Memory B cell (primary cell): ENCODE measurements around the gene ASIC2.
A peak's percentile ranks its signal among the peaks of the same experiment; 100 is the strongest.

Source experiments
- ATAC-seq: fragments of 150-1000 bp; cut with Tn5 transposase; 2 replicates; pipeline ENCODE4 v1.10.0; 2021; ENCODE audit warnings: low read depth, mild to moderate bottlenecking, moderate library complexity
- DNase-seq, 2 donors: peaks; one replicate each; pipeline ENCODE4 v3.0.0; 2022; ENCODE audit warnings: low spot score in 2 of 2
- H3K27ac Mint-ChIP-seq: one replicate; pipeline ENCODE4 v1.8.0; 2022; ENCODE audit warnings: mild to moderate bottlenecking, moderate library complexity, mixed read lengths
- H3K27me3 Mint-ChIP-seq: one replicate; pipeline ENCODE4 v1.8.0; 2022; ENCODE audit warnings: mixed read lengths
- H3K36me3 Mint-ChIP-seq: one replicate; pipeline ENCODE4 v1.8.0; 2022; ENCODE audit warnings: mild to moderate bottlenecking, mixed read lengths
- H3K4me1 Mint-ChIP-seq: one replicate; pipeline ENCODE4 v1.8.0; 2022; ENCODE audit warnings: mixed read lengths
- H3K4me3 Mint-ChIP-seq: one replicate; pipeline ENCODE4 v1.8.0; 2022; ENCODE audit warnings: mild to moderate bottlenecking, moderate library complexity, mixed read lengths
- H3K9me3 Mint-ChIP-seq: one replicate; pipeline ENCODE4 v1.8.0; 2022; ENCODE audit warnings: mixed read lengths

The ASIC2 gene

GRCh38 chr17:33076979-33077378 lies 216.1 kb downstream of the ASIC2 start:
- ATAC-seq = no peak
- H3K4me1 Mint-ChIP-seq = no peaks in the 10 kb centered on the region
- H3K27ac Mint-ChIP-seq = no peak overlapping the region
- peaks cover 2% of the 10 kb centered on the region for H3K9me3 Mint-ChIP-seq
- DNase-seq = no peak
- H3K36me3 Mint-ChIP-seq = no peaks in the 10 kb centered on the region
- H3K4me3 Mint-ChIP-seq = no peak overlapping the region
- peaks cover 27% of the 10 kb centered on the region for H3K27me3 Mint-ChIP-seq

GRCh38 chr17:33073416-33073815 lies 219.7 kb downstream of the ASIC2 start:
- DNase-seq = no peak
- H3K4me3 Mint-ChIP-seq = no peak overlapping the region
- peaks cover 3% of the 10 kb centered on the region for H3K9me3 Mint-ChIP-seq
- H3K4me1 Mint-ChIP-seq = no peaks in the 10 kb centered on the region
- H3K36me3 Mint-ChIP-seq = no peaks in the 10 kb centered on the region
- no peak overlapping the region for H3K27ac Mint-ChIP-seq
- H3K27me3 Mint-ChIP-seq = peaks cover 13% of the 10 kb centered on the region
- no peak for ATAC-seq

- H3K36me3 Mint-ChIP-seq = no peaks in the 10 kb centered on the region
- H3K27me3 Mint-ChIP-seq = peaks cover 13% of the 10 kb centered on the region
- no peak overlapping the region for H3K4me3 Mint-ChIP-seq
- no peaks in the 10 kb centered on the region for H3K4me1 Mint-ChIP-seq
- H3K9me3 Mint-ChIP-seq = peaks cover 3% of the 10 kb centered on the region
- ATAC-seq (no peak), DNase-seq (no peak)
- no peak overlapping the region for H3K27ac Mint-ChIP-seq
Observed at GRCh38 chr17:33072421-33073161, 220.5 kb downstream of the ASIC2 start.

- DNase-seq = no peak
- Mint-ChIP-seq H3K27me3 (peaks cover 17% of the 10 kb centered on the region), H3K4me3 (no peak overlapping the region), H3K4me1 (no peaks in the 10 kb centered on the region), H3K27ac (no peak overlapping the region), H3K36me3 (no peaks in the 10 kb centered on the region), H3K9me3 (peaks cover 3% of the 10 kb centered on the region)
- ATAC-seq = no peak
Observed at GRCh38 chr17:33071656-33072055, 221.4 kb downstream of the ASIC2 start.

GRCh38 chr17:33057564-33057963 lies 235.5 kb downstream of the ASIC2 start:
- ATAC-seq = no peak
- Mint-ChIP-seq H3K36me3 (no peaks in the 10 kb centered on the region), H3K4me1 (no peaks in the 10 kb centered on the region)

GRCh38 chr17:33056399-33057146 lies 236.5 kb downstream of the ASIC2 start:
- Mint-ChIP-seq H3K4me3 (no peak overlapping the region), H3K36me3 (no peaks in the 10 kb centered on the region), H3K27me3 (peaks cover 7% of the 10 kb centered on the region), H3K4me1 (no peaks in the 10 kb centered on the region), H3K27ac (no peak overlapping the region), H3K9me3 (peaks cover 2% of the 10 kb centered on the region)
- no peak for DNase-seq
- ATAC-seq = no peak

More at GRCh38 chr17:33057564-33057963, 235.5 kb downstream of the ASIC2 start:
- H3K9me3 Mint-ChIP-seq = peaks cover 2% of the 10 kb centered on the region
- H3K27me3 Mint-ChIP-seq = peaks cover 7% of the 10 kb centered on the region
- H3K4me3 Mint-ChIP-seq = no peak overlapping the region
- H3K27ac Mint-ChIP-seq = no peak overlapping the region
- no peak for DNase-seq

GRCh38 chr17:33055746-33056145 lies 237.3 kb downstream of the ASIC2 start:
- H3K27me3 Mint-ChIP-seq = peaks cover 7% of the 10 kb centered on the region
- peaks cover 2% of the 10 kb centered on the region for H3K9me3 Mint-ChIP-seq
- no peak overlapping the region for H3K27ac Mint-ChIP-seq
- H3K4me3 Mint-ChIP-seq = no peak overlapping the region
- H3K4me1 Mint-ChIP-seq = no peaks in the 10 kb centered on the region
- no peaks in the 10 kb centered on the region for H3K36me3 Mint-ChIP-seq
- ATAC-seq (no peak), DNase-seq (no peak)

GRCh38 chr17:33055171-33055611 lies 237.9 kb downstream of the ASIC2 start:
- ATAC-seq (no peak), DNase-seq (no peak)
- H3K27me3 Mint-ChIP-seq = peaks cover 7% of the 10 kb centered on the region
- H3K4me3 Mint-ChIP-seq = no peak overlapping the region
- no peaks in the 10 kb centered on the region for H3K9me3 Mint-ChIP-seq
- no peaks in the 10 kb centered on the region for H3K4me1 Mint-ChIP-seq
- no peaks in the 10 kb centered on the region for H3K36me3 Mint-ChIP-seq
- H3K27ac Mint-ChIP-seq = no peak overlapping the region

- no peaks in the 10 kb centered on the region for H3K4me1 Mint-ChIP-seq
- DNase-seq = no peak
Observed at GRCh38 chr17:33054412-33054811, 238.7 kb downstream of the ASIC2 start.

GRCh38 chr17:33053676-33054075 lies 239.4 kb downstream of the ASIC2 start:
- Mint-ChIP-seq H3K9me3 (no peaks in the 10 kb centered on the region), H3K36me3 (no peaks in the 10 kb centered on the region), H3K27me3 (peaks cover 7% of the 10 kb centered on the region), H3K4me1 (no peaks in the 10 kb centered on the region), H3K4me3 (no peak overlapping the region), H3K27ac (no peak overlapping the region)
- no peak for ATAC-seq
- DNase-seq = no peak

More at GRCh38 chr17:33054412-33054811, 238.7 kb downstream of the ASIC2 start:
- no peak for ATAC-seq
- H3K36me3 Mint-ChIP-seq = no peaks in the 10 kb centered on the region
- no peaks in the 10 kb centered on the region for H3K9me3 Mint-ChIP-seq
- no peak overlapping the region for H3K4me3 Mint-ChIP-seq
- H3K27me3 Mint-ChIP-seq = peaks cover 7% of the 10 kb centered on the region
- H3K27ac Mint-ChIP-seq = no peak overlapping the region

- DNase-seq (no peak), ATAC-seq (no peak)
- no peaks in the 10 kb centered on the region for H3K36me3 Mint-ChIP-seq
- H3K9me3 Mint-ChIP-seq = no peaks in the 10 kb centered on the region
- no peak overlapping the region for H3K27ac Mint-ChIP-seq
- H3K4me1 Mint-ChIP-seq = no peaks in the 10 kb centered on the region
- H3K4me3 Mint-ChIP-seq = no peak overlapping the region
- H3K27me3 Mint-ChIP-seq = peaks cover 7% of the 10 kb centered on the region
Observed at GRCh38 chr17:33052856-33053255, 240.2 kb downstream of the ASIC2 start.

- DNase-seq = no peak
- no peak overlapping the region for H3K4me3 Mint-ChIP-seq
- H3K36me3 Mint-ChIP-seq = no peaks in the 10 kb centered on the region
- ATAC-seq = no peak
- H3K27ac Mint-ChIP-seq = no peak overlapping the region
- no peaks in the 10 kb centered on the region for H3K4me1 Mint-ChIP-seq
- no peaks in the 10 kb centered on the region for H3K9me3 Mint-ChIP-seq
- H3K27me3 Mint-ChIP-seq = peaks cover 5% of the 10 kb centered on the region
Observed at GRCh38 chr17:33050611-33051140, 242.4 kb downstream of the ASIC2 start.

- no peaks in the 10 kb centered on the region for H3K36me3 Mint-ChIP-seq
- peaks cover 2% of the 10 kb centered on the region for H3K27me3 Mint-ChIP-seq
- H3K4me3 Mint-ChIP-seq = no peak overlapping the region
- H3K9me3 Mint-ChIP-seq = no peaks in the 10 kb centered on the region
- no peak overlapping the region for H3K27ac Mint-ChIP-seq
- no peaks in the 10 kb centered on the region for H3K4me1 Mint-ChIP-seq
- peak in 1 of 2 donors; percentile 17 for DNase-seq
- no peak for ATAC-seq
Observed at GRCh38 chr17:33049781-33050414, 243.2 kb downstream of the ASIC2 start.
